ENCODE measurements around the gene SGTA.

The SGTA gene

DNA sequence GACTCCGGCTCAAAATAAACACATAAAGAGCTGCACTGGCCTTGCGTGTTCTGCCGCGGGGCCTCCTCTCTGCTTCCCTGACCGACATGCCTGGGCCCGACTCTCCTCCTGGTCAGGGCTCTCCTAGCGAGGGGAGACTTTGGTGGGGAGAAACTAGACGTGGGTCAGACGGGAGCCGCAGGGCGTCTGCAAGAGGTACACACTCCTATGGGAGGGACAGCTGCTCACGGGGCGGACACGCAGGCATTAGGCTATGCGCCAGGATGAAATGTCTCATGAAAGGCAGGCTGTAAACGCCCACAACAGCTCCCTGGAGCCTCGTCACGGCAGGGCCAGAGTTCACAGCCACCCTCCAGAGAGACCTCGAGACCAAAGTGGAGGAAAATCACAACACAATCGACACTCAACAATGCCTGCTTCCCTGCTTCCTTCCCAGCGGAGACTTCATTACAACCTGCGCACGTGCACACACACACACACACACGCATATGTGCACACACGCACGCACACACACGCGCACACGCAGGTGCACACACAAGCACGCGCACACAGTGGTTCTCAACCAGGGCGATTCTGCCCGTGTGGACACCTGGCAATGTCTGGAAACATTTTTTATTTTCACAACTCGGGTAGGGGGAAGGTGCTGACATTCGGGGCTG lies 49.0 kb downstream of the SGTA start:
- TF ChIP-seq CTCF (IDR thresholded peaks at IDR 0.05) = no peak
- TF ChIP-seq ZFX (IDR thresholded peaks at IDR 0.05; ENCODE audit: borderline replicate concordance) = no peak
- H3K27ac ChIP-seq = no peak overlapping the region

- TF ChIP-seq CTCF (IDR thresholded peaks at IDR 0.05) = no peak
- no peak for TF ChIP-seq ZFX (IDR thresholded peaks at IDR 0.05; ENCODE audit: borderline replicate concordance)
Observed at GRCh38 chr19:2732883-2733282, 50.2 kb downstream of the SGTA start.

GRCh38 chr19:2732157-2732725 lies 50.8 kb downstream of the SGTA start:
- H3K27ac ChIP-seq = no peak overlapping the region
- TF ChIP-seq ZFX (IDR thresholded peaks at IDR 0.05; ENCODE audit: borderline replicate concordance) (no peak), CTCF (IDR thresholded peaks at IDR 0.05) (no peak)

More at GRCh38 chr19:2732883-2733282, 50.2 kb downstream of the SGTA start:
- H3K27ac ChIP-seq = no peak overlapping the region

DNA sequence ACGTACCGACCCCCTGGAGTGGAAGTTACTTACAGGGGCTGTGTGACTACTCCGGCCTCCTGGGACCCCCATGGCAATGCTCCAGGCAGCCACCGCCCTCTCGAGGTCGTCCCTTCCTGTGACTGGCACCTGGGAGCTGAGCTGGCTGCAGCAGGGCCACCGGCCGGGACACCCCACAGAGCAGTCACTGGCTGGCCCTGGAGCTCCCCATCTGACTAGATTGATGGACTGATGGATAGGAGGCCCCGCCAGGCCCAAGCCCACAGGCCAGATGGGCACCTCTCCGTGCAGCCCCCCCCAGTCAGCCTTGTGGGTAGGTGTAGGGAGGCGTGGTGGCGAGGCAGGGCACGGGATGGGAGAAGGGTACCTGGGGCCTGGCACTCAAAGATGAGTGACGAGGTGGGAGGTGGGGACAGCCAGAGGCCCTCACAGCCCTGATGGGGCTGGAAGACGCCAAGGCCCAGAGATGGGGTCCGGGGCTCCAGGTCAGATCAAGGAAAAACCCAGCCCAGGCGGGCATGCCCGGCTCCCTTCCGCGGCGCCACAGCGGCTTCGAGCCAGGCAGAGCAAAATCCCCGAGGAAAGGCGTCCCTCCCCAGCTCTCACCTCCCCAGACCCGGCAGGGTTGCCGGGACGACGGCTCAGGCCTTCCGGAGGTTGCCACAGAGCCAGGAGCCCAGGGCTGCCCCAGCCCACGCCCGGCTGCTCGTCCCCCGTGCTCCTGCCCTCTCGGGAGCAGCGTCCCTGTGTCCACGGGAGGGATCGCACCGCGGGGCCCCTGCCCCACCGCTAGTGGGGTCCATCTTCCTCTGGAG lies 51.7 kb downstream of the SGTA start:
- no peak overlapping the region for H3K27ac ChIP-seq
- TF ChIP-seq ZFX (IDR thresholded peaks at IDR 0.05; ENCODE audit: borderline replicate concordance) (no peak), CTCF (IDR thresholded peaks at IDR 0.05) (no peak)

DNA sequence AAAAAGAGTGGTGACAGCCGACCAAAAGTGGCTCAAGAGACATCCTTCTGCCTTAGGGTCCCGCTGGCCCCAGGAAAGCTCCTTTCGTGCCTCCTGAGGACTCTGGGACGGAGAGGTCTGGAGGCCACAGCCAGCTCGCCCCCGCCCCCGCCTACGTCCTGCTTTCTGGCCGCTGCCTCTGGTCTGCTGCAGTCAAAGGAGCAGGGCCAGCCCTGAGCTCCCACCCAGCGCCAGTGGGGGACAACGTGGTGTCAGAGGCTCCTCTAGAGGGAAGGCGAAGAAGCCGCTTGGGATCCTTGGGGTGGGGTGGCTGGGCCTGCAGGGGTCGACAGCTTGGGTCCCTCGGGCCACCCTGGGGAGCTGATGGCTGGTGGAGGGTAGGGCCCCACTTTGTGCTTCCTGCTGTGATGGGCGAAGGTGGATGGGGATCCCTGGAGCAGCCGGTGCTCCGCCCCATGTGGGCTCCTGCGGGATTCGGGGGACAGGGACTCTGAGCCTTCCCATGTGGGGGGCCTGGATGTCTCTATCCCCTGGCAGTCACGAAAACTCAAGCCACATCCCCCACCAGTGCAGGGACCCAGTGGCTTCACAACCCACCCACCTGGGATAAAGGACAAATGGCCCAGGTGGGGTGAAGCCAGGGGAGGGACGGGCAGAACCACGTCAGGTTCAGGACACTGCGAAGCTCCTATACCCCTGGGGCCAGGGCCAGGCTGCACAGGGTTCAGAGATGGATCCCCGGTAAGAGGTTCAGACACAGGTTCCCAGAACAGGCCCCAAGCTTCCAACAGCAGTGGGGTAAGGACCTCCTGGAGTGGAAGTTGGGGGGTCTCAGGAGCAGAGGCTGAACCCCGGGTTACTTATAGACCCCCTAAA lies 52.9 kb downstream of the SGTA start:
- TF ChIP-seq ZFX (IDR thresholded peaks at IDR 0.05; ENCODE audit: borderline replicate concordance) = no peak

GRCh38 chr19:2728783-2729387 lies 54.2 kb downstream of the SGTA start:
- no peak overlapping the region for H3K27ac ChIP-seq
- TF ChIP-seq CTCF (IDR thresholded peaks at IDR 0.05) = no peak

More for the DNA sequence above, 52.9 kb downstream of the SGTA start:
- no peak overlapping the region for H3K27ac ChIP-seq

DNA sequence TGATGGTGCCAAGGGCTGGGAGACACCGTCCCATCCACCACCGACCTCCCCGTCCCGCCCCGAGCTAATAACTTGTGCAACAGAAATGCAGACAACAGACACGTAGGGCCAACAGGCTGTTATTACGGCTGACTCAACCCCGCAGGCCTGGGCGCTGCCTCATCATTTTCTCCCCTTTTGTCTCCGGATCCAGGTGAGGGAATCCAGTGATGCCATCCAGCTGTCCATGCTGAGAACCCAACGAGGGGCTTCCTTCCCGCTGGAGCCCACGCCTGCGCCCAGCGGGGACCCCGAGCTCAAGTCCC lies 55.5 kb downstream of the SGTA start:
- TF ChIP-seq CTCF (IDR thresholded peaks at IDR 0.05) (no peak), ZFX (IDR thresholded peaks at IDR 0.05; ENCODE audit: borderline replicate concordance) (no peak)
- H3K27ac ChIP-seq = no peak overlapping the region
